GM12878 (cell line): ENCODE data around the gene LILRB3. TPM values are rescaled to one million over a fixed set of nuclear protein-coding genes. Genes with fewer than 3 reads are reported as not detected.
"Not testable (repeated sequence)": the region's sequence is repeated elsewhere in the genome, so short reads cannot be mapped to it uniquely, and the experiment has no call there.

Experiments used
- ATAC-seq: fragments of 200-7000 bp; cut with Tn5 transposase; 3 replicates; pipeline ENCODE4 v1.9.1; 2020; ENCODE audit warnings: mild to moderate bottlenecking, moderate library complexity
- BruUV-seq: library from RNA; stranded (reverse); fragments of 400-500 nt; replicated peaks from 2 replicates; lab custom pipeline; 2021; lab: Mats Ljungman, UMichigan
- CTCF ChIA-PET: fragments of 300-600 bp; sonication (Branson Sonifier 250); formaldehyde crosslinking; extraction: SDS; loops from one replicate; lab custom pipeline; 2021; ENCODE audit warnings: inconsistent platforms; lab: Yijun Ruan, JAX
- POLR2A ChIA-PET: fragments of 350-600 bp; formaldehyde crosslinking; extraction: SDS; loops from one replicate; lab custom pipeline; 2021; ENCODE audit warnings: inconsistent platforms; lab: Charles Lee
- RAD21 ChIA-PET: fragments of 300-600 bp; sonication (Branson Sonifier 250); formaldehyde crosslinking; loops from one replicate; lab custom pipeline; 2023; ENCODE audit warnings: antibody characterized with exemption; ENCODE audit not compliant: unreplicated experiment; lab: Charles Lee
- SMC1A ChIA-PET: fragments of 300-600 bp; sonication (Branson Sonifier 250); formaldehyde crosslinking; loops from one replicate; lab custom pipeline; 2023; ENCODE audit not compliant: unreplicated experiment, uncharacterized antibody; lab: Charles Lee
- DNase-seq: peaks from one replicate; pipeline ENCODE4 v3.0.0-alpha.2; 2011; ENCODE audit warnings: low read depth, low spot score
- FAIRE-seq: peaks from 3 replicates; lab custom pipeline; 2011; peaks lifted over from hg19 to GRCh38; lab: Jason Lieb, UNC
- H2AFZ ChIP-seq: 2 replicates; pipeline ENCODE4 v1.6.0; 2011; ENCODE audit warnings: low read depth, low read length, control low read depth; ENCODE audit not compliant: control insufficient read depth
- H3K27ac ChIP-seq: 2 replicates; pipeline ENCODE4 v1.5.1; 2011; ENCODE audit warnings: control low read depth; ENCODE audit not compliant: control insufficient read depth, insufficient read depth
- H3K27me3 ChIP-seq, 2 experiments: replicated peaks in 1 of 2; 2 replicates each; pipeline versions ENCODE4 v1.6.0 to v1.6.1; 2011; ENCODE audit warnings: low read length in 1 of 2; ENCODE audit not compliant: control insufficient read depth in 2 of 2, insufficient read depth in 2 of 2
- H3K36me3 ChIP-seq, 2 experiments: 2 replicates each; pipeline ENCODE4 v1.5.1; 2011; ENCODE audit warnings: low read length in 1 of 2; ENCODE audit not compliant: control insufficient read depth in 2 of 2, insufficient read depth in 2 of 2
- H3K4me1 ChIP-seq: 2 replicates; pipeline ENCODE4 v1.6.1; 2011; ENCODE audit warnings: mild to moderate bottlenecking, low read length, moderate library complexity, mixed read lengths; ENCODE audit not compliant: control insufficient read depth, insufficient read depth
- H3K4me2 ChIP-seq: 2 replicates; pipeline ENCODE4 v1.6.0; 2011; ENCODE audit warnings: control low read depth; ENCODE audit not compliant: control insufficient read depth, insufficient read depth
- H3K4me3 ChIP-seq: fragments of 200-600 bp; sonication (generic); 2 replicates; pipeline ENCODE4 v1.5.1; 2016
- H3K79me2 ChIP-seq: 2 replicates; pipeline ENCODE4 v1.6.0; 2011; ENCODE audit warnings: low read length; ENCODE audit not compliant: control insufficient read depth, insufficient read depth
- H3K9ac ChIP-seq: 2 replicates; pipeline ENCODE4 v1.8.0; 2011; ENCODE audit warnings: low read length, control low read depth, mixed read lengths; ENCODE audit not compliant: control insufficient read depth, insufficient read depth
- H3K9me3 ChIP-seq: replicated peaks from 3 replicates; pipeline ENCODE4 v1.5.1; 2011; ENCODE audit warnings: mild to moderate bottlenecking, low read length; ENCODE audit not compliant: control insufficient read depth, insufficient read depth
- H4K20me1 ChIP-seq: 2 replicates; pipeline ENCODE4 v1.6.0; 2011; ENCODE audit not compliant: control insufficient read depth, insufficient read depth
- WGBS: methylation state at CpG from one replicate; pipeline ENCODE4 v1.1.6; 2016; ENCODE audit warnings: low lambda C conversion rate; ENCODE audit not compliant: insufficient replicate concordance, insufficient coverage; ENCODE audit errors: missing lambda C conversion rate; 5-methylcytosine and 5-hydroxymethylcytosine counted together
- in situ Hi-C: fragments of 300-500 bp; cut with MboI; formaldehyde crosslinking; loops from 9 replicates; pipeline ENCODE4 v1.14.3; 2018; ENCODE audit warnings: mixed read lengths
- intact Hi-C: fragments of 100-400 bp; cut with micrococcal nuclease; formaldehyde crosslinking; loops from one replicate; pipeline ENCODE4 v1.14.2; 2022; ENCODE audit not compliant: unreplicated experiment
- polyA plus RNA-seq, 11 experiments: library from polyadenylated mRNA; depleted of rRNA in 4 of 11; unstranded in 6 of 11; stranded (reverse) in 5 of 11; fragments of >200 nt; fragmentation: Nextera tagmentation in 4 of 11; fragmentation: Illumina TruSeq in 1 of 11; extraction: Ambion mirVana in 4 of 11; extraction: Trizol in 1 of 11; gene quantifications; 1 replicate in 1 of 11; 2 replicates in 10 of 11; pipeline versions ENCODE4 v1.2.1 to v1.2.3, GENCODE V29; 2011 to 2016; ENCODE audit warnings: inconsistent platforms in 2 of 11, missing spikeins in 2 of 11, low read depth in 1 of 11
- total RNA-seq, 4 experiments: library from RNA; depleted of rRNA in 3 of 4; stranded (reverse); fragments of >200 nt in 3 of 4; fragmentation: Illumina TruSeq in 1 of 4; extraction: Trizol in 1 of 4; gene quantifications; 2 replicates each; pipeline versions ENCODE4 v1.2.1 to v1.2.3, GENCODE V29; 2013 to 2021

LILRB3 gene
- total and polyA plus RNA-seq, 10 of the 15 experiments (the other 5 are each of a cell fraction or from before 2014, with no cell fraction given), result 0.04 to 1.1 (median 0.18) TPM; not detected in 1

DNA sequence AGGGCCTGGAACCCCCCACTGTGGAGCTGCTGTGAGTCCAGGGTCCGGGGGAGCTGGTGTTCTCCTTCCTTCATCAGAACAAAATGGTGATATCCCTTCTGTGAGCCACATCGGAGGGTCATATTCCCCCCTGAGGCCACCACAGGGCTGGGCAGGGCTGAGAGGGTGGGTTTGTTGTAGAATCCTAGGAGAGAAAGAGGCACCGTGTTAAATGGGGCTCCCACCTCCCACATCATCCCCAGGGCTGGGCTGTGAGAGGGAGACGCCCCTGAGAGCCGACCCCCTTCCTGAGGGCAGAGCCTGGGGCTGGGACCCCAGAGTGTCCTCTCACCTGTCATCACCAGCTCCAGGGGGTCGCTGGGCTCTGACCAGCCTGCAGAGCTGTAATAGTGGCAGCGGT lies 860 bp downstream of the LILRB3 start:
- H3K9ac ChIP-seq, SMC1A ChIA-PET, FAIRE-seq, H3K4me1 ChIP-seq, H3K4me2 ChIP-seq, H3K9me3 ChIP-seq, H3K27ac ChIP-seq, DNase-seq, H3K79me2 ChIP-seq, BruUV-seq, H3K4me3 ChIP-seq, intact Hi-C loops, H4K20me1 ChIP-seq, ATAC-seq, H3K36me3 ChIP-seq, H2AFZ ChIP-seq, POLR2A ChIA-PET, H3K27me3 ChIP-seq, in situ Hi-C loops: not testable (repeated sequence)
- ChIA-PET CTCF (interaction anchor here (1.2 kb wide), 1 partner anchor 10 kb away, joined by 3 read pairs; no protein-coding TSS in a partner anchor), RAD21 (interaction anchor here (1.3 kb wide), 1 partner anchor 17 kb away, joined by 3 read pairs; no protein-coding TSS in a partner anchor)
- WGBS, result 34% methylated on average over 7 of the region's 7 CpGs

DNA sequence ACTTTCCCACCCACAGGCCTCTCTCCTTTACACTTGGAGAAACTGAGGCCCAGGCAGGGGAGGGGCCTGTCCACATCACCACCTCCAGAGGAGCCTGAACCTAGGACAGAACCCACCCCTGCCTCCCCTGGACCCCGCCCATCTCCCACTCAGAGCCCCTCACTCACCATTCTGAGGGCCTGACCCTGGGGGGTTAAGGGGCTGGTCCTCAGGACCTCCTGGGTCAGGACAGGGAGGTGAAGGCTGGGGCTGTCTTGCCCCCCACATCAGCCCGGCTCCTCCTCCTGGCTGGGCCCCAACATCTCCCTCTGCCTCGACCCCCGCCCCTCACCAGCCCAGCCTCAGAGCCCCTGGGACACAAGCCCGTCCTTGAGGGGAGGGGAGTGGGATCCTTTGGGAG lies 3.1 kb downstream of the LILRB3 start:
- intact Hi-C loops, result not testable (repeated sequence)

More for the DNA sequence above, 3.1 kb downstream of the LILRB3 start:
- H4K20me1 ChIP-seq, H3K9me3 ChIP-seq, in situ Hi-C loops, H2AFZ ChIP-seq, SMC1A ChIA-PET, H3K27ac ChIP-seq, H3K36me3 ChIP-seq, H3K27me3 ChIP-seq, POLR2A ChIA-PET, H3K4me2 ChIP-seq, CTCF ChIA-PET, H3K4me1 ChIP-seq, RAD21 ChIA-PET, FAIRE-seq, BruUV-seq, ATAC-seq, H3K79me2 ChIP-seq, H3K4me3 ChIP-seq, H3K9ac ChIP-seq, DNase-seq: not testable (repeated sequence)
- WGBS, result 14% methylated on average over 5 of the region's 5 CpGs
